Measurements from ENCODE around the gene MED31.
"Not testable (repeated sequence)": the region's sequence is repeated elsewhere in the genome, so short reads cannot be mapped to it uniquely, and the experiment has no call there.

The MED31 gene

DNA sequence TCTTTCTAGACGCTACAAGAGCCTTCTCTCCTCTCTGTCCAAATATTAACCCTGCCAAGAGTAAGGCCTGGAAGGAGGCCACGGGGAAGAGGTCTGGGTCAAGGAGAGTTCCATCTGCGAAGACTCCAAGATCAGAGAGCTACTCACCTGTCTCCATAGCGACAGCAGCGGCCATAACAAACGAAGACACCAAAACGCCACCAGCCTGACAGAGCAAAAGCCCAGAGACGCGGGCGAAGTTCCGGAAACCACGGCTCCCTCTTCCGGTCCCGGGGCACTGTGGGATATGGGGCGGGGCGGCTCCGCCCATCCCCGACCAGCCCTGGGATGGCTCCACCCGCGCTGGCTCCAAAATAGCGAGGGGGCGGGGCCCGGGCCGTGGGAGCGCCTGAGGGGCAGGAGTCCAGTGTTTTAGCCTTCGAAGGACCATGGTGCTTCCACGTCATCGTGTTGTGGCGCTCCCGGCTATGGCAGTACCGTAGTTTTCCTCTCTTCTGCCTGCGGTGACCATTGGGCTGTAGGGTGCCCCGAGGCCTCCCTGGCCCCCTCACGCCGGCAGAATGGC, at the start of gene MED31, which contains the start of gene C17orf100:
Gene MED31, minus strand, starts transcription at position 252 of the 565 bp plus-strand sequence. Its CDS starts 77 bp downstream, at position 175.
Gene C17orf100, plus strand, starts transcription at position 409 of the 565 bp plus-strand sequence. Its CDS starts 152 bp downstream, at position 561.
- peak; percentile 99 for DNase-seq (ENCODE audit: low spot score)

DNA sequence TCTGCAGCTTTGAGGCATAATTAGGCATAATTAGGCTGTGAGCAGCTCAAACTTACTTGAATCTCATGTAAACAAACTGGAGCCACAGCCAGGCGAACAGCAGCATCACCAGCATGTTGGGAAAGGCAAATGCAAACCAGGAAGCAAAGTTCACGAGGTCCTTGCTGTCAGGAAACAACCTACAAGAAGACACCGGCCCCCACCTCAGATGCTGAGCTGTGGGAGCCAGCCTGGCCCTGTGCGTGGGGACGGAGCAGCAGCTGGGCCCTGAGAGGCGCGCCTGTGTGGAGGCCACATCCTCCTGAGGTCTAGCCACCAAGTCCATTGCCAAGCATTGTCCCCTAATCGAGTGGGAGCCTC, 49.5 kb upstream of the MED31 start:
- no peak for DNase-seq (ENCODE audit: low spot score)

DNA sequence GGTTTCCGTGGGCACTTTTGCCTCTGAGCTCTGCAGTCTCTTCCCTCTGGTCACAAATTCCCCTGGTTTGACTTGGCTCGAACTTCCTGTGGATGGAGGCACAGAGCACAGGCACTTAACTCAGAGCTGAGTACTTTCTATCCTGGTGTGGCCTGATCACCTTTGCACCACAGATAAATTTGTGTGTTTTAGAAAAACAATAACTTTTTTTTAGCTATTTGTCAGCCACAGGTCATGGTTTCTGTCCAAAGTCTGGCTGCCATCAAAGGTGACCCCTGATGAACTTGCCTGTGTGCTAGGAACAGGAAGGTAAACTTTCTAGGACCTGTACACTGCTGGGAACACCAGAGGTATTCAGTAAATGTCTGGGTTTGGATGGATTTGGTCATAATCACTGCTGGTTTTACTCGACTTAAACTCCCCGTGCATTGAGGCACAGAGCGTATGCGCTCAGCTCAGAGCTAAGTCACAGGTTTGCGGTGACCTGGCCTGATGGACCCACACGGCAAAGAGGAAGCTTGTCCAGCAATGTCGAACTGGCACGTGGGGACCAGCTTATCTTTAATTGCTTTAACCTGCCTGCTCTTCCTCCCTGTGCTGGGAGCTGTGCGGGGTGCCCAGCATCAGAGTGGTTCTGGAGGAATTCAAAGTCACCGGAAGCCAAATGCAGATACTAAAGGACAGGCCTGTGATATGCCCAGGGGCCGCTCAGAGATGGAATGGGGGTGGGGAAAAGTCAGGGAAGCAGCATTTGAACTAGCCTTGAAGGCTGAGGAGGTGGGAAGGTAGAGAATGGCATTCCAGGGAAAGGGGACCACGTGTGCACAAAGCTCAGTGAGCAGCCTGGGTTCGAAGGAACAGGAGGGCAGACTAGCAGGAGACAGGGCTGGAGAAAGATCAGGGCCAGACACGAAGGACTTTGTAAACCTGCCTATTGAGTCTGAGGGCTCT, 48.9 kb upstream of the MED31 start:
- no peak for DNase-seq (ENCODE audit: low spot score)

DNA sequence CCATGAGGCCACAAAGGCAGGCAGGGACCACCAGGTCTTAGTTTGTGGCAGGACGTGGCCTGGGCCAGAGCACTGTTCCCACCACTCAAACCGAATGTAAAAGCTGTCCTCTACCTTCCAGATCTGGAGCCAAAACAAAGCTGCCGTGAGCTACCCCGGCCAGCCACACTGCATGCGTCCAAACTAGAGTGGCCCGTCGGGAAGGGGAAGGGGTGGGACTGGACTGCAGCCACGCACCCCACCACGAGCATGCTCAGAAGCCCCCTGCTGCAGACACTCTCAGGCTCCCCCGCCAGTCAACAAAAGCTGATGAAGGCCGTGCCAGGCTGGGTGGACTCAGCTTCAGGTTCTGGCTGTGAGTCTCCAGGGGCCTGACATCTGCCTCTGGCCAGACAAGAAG, 46.6 kb upstream of the MED31 start:
- no peak for DNase-seq (ENCODE audit: low spot score)

DNA sequence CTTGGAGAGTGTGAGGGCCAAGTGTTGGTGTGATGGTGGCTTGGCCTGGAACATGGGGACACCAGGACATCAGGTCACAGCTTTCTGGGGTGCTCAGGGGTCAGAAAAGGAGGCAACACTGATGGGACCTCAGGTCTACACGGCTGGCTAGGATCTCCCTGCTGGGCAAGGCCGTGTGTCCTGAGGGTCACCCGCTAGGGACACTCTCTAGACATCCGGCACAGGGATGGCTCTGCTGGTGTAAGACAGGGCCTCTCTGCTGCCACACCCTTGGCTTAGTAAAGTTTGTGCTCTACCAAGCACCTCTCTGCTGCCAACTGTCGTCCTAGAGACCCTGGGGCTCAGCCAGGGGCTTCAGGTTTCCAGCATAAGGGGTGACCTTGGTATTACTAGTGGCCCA, 45.5 kb upstream of the MED31 start:
- DNase-seq (ENCODE audit: low spot score), result no peak

GRCh38 chr17:6695565-6695964, 44.2 kb upstream of the MED31 start:
- no peak for DNase-seq (ENCODE audit: low spot score)

- no peak for DNase-seq (ENCODE audit: low spot score)
These were observed 43.6 kb upstream of the MED31 start for GRCh38 chr17:6695051-6695450.

DNA sequence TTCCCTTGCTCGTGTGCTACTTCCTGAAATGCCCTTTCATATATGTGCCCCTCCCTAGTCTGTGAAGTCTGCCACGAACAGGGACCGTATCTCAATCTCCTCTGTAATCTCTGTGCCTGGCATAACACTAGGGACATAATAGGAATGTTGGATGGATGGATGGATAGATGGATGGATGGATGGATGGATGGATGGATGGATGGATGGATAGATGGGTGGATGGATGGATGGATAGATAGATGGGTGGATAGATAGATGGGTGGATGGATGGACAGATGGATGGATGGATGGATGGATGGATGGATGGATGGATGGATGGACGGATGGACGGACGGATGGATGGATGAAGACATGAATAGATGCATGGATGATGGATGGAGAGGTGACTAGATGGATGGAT, 40.6 kb upstream of the MED31 start:
- not testable (repeated sequence) for DNase-seq (ENCODE audit: low spot score)

- no peak for DNase-seq (ENCODE audit: low spot score)
These were observed 40.1 kb upstream of the MED31 start for GRCh38 chr17:6691546-6691945.

DNA sequence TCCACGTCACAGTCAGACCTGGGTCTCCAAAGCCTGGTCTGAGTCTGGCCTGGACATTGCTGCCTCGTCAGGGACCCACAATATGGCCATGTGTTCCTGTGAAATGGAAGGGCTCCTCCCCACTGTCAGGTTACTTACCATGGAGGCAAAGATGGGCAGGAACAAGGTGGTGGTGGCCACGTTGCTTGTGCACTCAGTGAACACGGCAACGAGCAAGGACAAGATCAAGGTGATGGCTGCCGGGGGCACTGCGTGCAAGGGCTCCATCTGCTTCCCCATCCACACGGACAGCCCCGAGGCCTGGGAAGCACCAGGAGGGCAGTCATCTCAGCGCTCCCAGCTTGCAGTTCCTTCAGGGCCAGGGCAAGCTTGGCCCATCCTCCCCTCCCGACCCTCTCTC, 39.2 kb upstream of the MED31 start:
- no peak for DNase-seq (ENCODE audit: low spot score)

- no peak for DNase-seq (ENCODE audit: low spot score)
These were observed 37.5 kb upstream of the MED31 start for GRCh38 chr17:6688944-6689343.

DNA sequence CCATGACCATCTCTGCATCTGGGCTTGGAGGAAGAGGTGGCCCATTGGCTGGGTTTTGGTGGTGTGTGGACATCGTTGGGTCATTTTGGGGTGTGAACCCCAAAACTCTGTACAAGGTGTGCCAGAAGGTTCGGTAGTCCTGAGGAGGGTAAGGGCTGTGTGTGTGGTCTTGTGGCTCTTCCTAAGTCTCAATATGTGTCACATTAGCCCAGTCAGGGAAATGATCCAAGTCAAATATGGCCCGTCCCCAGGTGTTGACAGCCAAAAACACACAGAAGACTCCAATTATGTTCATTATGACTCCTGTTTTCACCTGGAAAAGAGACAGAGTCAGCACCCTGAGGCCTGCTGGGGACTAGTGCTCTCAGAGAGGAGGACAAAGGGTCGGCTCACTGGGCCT, 34.6 kb upstream of the MED31 start:
- DNase-seq (ENCODE audit: low spot score), result no peak

GRCh38 chr17:6684881-6685767, 33.7 kb upstream of the MED31 start:
- no peak for DNase-seq (ENCODE audit: low spot score)

DNA sequence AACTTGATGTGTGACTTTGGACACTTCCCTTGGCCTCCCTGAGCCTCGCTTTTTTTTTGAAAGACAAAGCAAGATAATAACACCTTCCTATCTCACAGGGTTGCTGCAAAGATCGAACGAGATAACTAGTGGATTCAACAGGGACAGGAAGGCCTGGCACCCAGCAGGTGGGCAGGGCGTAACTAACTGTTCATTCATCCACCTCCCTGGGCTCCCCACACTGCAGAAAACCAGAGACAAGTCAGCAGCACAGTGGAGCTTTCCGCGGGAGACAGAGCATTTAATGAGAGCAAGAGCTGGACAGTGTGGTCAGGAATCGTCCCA, 33.0 kb upstream of the MED31 start:
- DNase-seq (ENCODE audit: low spot score), result no peak

DNA sequence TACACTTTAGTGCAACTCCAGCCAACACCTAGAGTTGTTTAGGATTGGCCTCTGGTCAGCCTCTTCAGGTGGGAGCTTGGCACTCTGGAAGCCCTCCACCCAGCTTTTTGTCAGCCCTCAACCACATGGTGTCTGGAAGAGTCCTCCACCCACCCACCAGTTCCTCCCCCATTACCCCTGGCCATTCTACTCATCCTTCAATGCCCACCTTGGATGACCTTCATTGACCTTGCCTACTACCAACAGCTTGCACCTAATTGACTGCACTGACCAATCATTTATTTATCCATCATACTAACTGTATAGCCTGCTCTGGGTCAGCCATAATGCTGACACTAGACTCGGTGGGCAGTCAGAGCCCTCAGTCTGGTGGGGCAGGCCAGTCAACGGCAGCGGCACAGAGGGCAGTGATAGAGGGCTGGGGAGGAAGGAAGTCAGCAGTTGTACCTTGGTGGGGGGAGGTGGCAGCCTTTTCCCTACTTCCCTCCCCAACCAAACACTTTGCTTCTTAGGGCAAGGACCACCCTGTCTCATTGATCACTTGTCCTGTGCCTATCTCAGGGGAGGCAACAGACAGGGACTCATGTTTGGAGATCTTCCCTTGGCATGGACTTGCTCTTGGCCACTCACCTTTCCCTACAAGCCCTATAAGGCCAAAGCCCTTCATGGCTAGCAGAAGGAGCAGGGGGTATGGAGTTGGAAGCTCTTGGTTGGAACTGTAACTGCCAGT, 32.5 kb upstream of the MED31 start:
- no peak for DNase-seq (ENCODE audit: low spot score)

GRCh38 chr17:6683081-6683684, 31.8 kb upstream of the MED31 start:
- no peak for DNase-seq (ENCODE audit: low spot score)

DNA sequence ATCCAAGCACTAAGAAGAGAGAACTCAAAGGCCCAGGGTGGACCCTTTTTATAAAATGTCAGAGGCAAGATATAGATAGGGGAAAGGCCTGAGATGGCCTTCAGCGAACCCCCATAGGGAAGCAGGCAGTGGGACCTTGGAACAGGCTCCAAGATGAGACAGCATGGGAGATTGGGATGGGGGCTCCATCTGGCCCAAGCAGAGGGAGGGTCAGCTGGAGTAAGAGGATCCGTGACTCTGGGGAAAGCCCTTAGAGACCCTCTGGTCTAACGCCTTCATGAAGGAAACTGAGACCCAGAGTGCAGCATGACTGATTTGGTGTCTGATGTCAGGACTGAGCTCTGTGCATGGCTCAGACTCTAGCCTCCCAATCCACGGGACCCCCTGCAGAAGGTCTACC, 30.9 kb upstream of the MED31 start:
- no peak for DNase-seq (ENCODE audit: low spot score)

DNA sequence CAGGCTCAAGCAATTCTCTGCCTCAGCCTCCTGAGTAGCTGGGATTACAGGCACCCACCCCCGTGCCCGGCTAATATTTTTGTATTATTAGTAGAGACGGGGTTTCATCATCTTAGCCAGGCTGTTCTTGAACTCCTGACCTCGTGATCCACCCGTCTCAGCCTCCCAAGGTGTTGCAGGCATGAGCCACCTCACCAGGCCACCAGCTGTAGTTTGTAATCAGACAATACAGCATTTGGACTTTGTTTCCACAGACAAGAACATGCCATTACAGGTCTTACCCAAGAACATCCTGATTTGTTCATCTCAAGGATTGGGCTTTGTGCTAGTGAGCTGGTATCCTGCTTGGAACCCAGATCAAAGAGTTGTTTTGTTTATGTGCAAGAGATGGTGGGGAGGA, 30.3 kb upstream of the MED31 start:
- DNase-seq (ENCODE audit: low spot score), result no peak

DNA sequence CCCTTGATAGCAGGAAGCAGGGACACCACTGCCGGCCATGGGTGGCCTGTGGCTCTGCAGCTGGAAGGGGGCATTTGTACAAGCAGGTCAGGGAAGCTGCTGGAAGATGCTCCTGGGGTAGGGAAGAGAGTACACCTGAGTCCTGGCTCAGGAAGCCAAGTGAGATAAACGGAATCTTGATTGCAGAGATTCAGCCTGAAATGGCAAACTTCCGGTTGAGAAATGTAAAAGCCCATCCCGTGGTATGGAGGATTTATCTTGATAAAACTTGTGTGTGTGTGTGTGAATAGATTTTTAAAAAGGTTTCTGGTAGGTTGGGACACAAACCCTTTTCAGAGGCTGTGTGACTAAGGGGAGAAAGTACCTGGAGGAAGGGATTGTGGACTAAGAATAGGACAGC, 29.8 kb upstream of the MED31 start:
- no peak for DNase-seq (ENCODE audit: low spot score)

- DNase-seq (ENCODE audit: low spot score), result no peak
These were observed 27.8 kb upstream of the MED31 start for GRCh38 chr17:6679241-6679640.

DNA sequence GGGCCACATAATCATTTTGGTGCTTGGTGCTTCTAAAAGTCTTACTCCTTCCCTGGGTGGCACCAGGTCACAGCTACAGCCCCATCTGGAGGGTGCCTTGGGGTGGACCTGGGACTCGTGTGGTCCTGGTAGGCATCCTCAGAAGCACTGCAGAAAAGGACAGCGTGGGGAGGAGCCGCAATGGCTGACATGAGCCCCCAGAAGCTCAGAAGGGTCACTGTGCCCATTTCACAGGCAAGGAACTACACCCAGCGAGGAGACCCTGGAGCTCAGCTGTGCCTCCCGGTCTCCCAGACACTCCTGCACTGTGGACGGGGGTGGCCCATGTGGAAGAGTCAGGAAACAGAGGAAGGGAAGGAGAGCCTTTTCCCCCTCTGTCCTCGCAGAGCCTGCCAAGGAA, 26.5 kb upstream of the MED31 start:
- DNase-seq (ENCODE audit: low spot score), result no peak

All from ecto neural progenitor cell (in vitro differentiated cells).